H1 (cell line): ENCODE data around the gene TTC38. TPM values are rescaled to one million over a fixed set of nuclear protein-coding genes. Genes with fewer than 3 reads are reported as not detected.

Experiments used
- CTCF ChIA-PET: fragments of 300-600 bp; sonication (Branson Sonifier 250); formaldehyde crosslinking; loops from one replicate; lab custom pipeline; 2021; ENCODE audit not compliant: partially characterized antibody; lab: Charles Lee
- POLR2A ChIA-PET: fragments of 300-600 bp; sonication (Branson Sonifier 250); formaldehyde crosslinking; loops from one replicate; lab custom pipeline; 2021; ENCODE audit warnings: inconsistent platforms; ENCODE audit not compliant: partially characterized antibody; lab: Charles Lee
- DNase-seq, 2 experiments: peaks; one replicate each; pipeline versions ENCODE4 v3.0.0 to v3.0.0-alpha.2; 2010 to 2022; ENCODE audit warnings: low spot score in 2 of 2, low read depth in 1 of 2, mixed read lengths in 1 of 2
- FAIRE-seq: peaks from 2 replicates; lab custom pipeline; 2011; peaks lifted over from hg19 to GRCh38; lab: Jason Lieb, UNC
- H2AFZ ChIP-seq: 2 replicates; pipeline ENCODE4 v1.8.1; 2012; ENCODE audit warnings: low read length, inconsistent platforms
- H2AK5ac ChIP-seq: 2 replicates; pipeline ENCODE4 v1.6.1; 2013; ENCODE audit warnings: low read depth, low read length
- H2BK120ac ChIP-seq: replicated peaks from 2 replicates; pipeline ENCODE3; 2013; ENCODE audit warnings: low read depth, low read length, inconsistent platforms
- H2BK12ac ChIP-seq: 2 replicates; pipeline ENCODE4 v1.6.1; 2013; ENCODE audit warnings: low read depth, low read length
- H2BK15ac ChIP-seq: 2 replicates; pipeline ENCODE4 v1.6.1; 2013; ENCODE audit warnings: low read length
- H2BK20ac ChIP-seq: 2 replicates; pipeline ENCODE4 v1.6.1; 2013; ENCODE audit warnings: low read length
- H2BK5ac ChIP-seq: 2 replicates; pipeline ENCODE4 v1.6.1; 2013; ENCODE audit warnings: low read depth, low read length
- H3K14ac ChIP-seq: 2 replicates; pipeline ENCODE4 v1.6.1; 2013; ENCODE audit warnings: inconsistent platforms; ENCODE audit not compliant: insufficient read length
- H3K18ac ChIP-seq: 2 replicates; pipeline ENCODE4 v1.6.1; 2013; ENCODE audit warnings: low read length; ENCODE audit errors: extremely low read depth
- H3K23ac ChIP-seq: 2 replicates; pipeline ENCODE4 v1.6.1; 2013; ENCODE audit warnings: inconsistent platforms; ENCODE audit not compliant: insufficient read length
- H3K23me2 ChIP-seq: 2 replicates; pipeline ENCODE4 v1.6.1; 2013; ENCODE audit warnings: low read depth, low read length
- H3K27ac ChIP-seq: 2 replicates; pipeline ENCODE4 v1.6.1; 2011; ENCODE audit warnings: low read depth, low read length, inconsistent platforms
- H3K27me3 ChIP-seq, 4 experiments: replicated peaks in 1 of 4; 1 replicate in 1 of 4; 2 replicates in 3 of 4; pipeline versions ENCODE4 v1.6.1 to v1.8.1; 2011 to 2013; ENCODE audit warnings: low read length in 3 of 4, mild to moderate bottlenecking in 3 of 4, inconsistent platforms in 2 of 4, mixed read lengths in 2 of 4, moderate library complexity in 1 of 4; ENCODE audit not compliant: control insufficient read depth in 3 of 4, insufficient read depth in 3 of 4; ENCODE audit errors: extremely low read depth in 1 of 4
- H3K36me3 ChIP-seq, 4 experiments: 2 replicates each; pipeline versions ENCODE4 v1.6.1 to v1.8.1; 2011 to 2013; ENCODE audit warnings: mild to moderate bottlenecking in 4 of 4, low read length in 3 of 4, moderate library complexity in 2 of 4, control low read depth in 1 of 4, inconsistent platforms in 1 of 4; ENCODE audit not compliant: insufficient read depth in 4 of 4, control insufficient read depth in 2 of 4
- H3K4ac ChIP-seq: replicated peaks from 2 replicates; pipeline ENCODE3; 2013; ENCODE audit warnings: low read length, low read depth, mixed read lengths, inconsistent platforms; ENCODE audit not compliant: insufficient read length
- H3K4me1 ChIP-seq, 4 experiments: replicated peaks in 1 of 4; 1 replicate in 1 of 4; 2 replicates in 3 of 4; pipeline versions ENCODE4 v1.6.1 to v1.8.1; 2011 to 2013; ENCODE audit warnings: low read length in 3 of 4, inconsistent platforms in 2 of 4, mixed read lengths in 1 of 4; ENCODE audit not compliant: insufficient read depth in 4 of 4, control insufficient read depth in 3 of 4
- H3K4me2 ChIP-seq, 2 experiments: 2 replicates each; pipeline versions ENCODE4 v1.6.1 to v1.8.1; 2011 to 2013; ENCODE audit warnings: low read depth in 2 of 2, low read length in 2 of 2, control low read depth in 1 of 2, inconsistent platforms in 1 of 2, mild to moderate bottlenecking in 1 of 2; ENCODE audit not compliant: insufficient read depth in 1 of 2
- H3K4me3 ChIP-seq, 4 experiments: fragments of 200-600, 300-600 bp in 1 of 4; sonication (generic), shearing (Covaris generic), sonication (Bioruptor Twin) in 1 of 4; 2 replicates each; pipeline versions ENCODE4 v1.5.1 to v1.8.1; 2011 to 2016; ENCODE audit warnings: low read length in 4 of 4, low read depth in 3 of 4, control low read depth in 2 of 4, inconsistent platforms in 2 of 4, mild to moderate bottlenecking in 2 of 4, mixed read lengths in 1 of 4, moderate library complexity in 1 of 4; ENCODE audit not compliant: insufficient read depth in 2 of 4; ENCODE audit errors: extremely low read depth in 1 of 4
- H3K56ac ChIP-seq: replicated peaks from 2 replicates; pipeline ENCODE3; 2013; ENCODE audit warnings: low read depth, mild to moderate bottlenecking, mixed read lengths, low read length, inconsistent platforms; ENCODE audit not compliant: insufficient read length
- H3K79me1 ChIP-seq: 2 replicates; pipeline ENCODE4 v1.6.1; 2013; ENCODE audit warnings: low read depth, low read length, control low read depth
- H3K79me2 ChIP-seq, 2 experiments: 2 replicates each; pipeline versions ENCODE4 v1.6.1 to v1.8.1; 2012 to 2013; ENCODE audit warnings: low read length in 2 of 2, mild to moderate bottlenecking in 2 of 2, inconsistent platforms in 1 of 2; ENCODE audit not compliant: insufficient read depth in 2 of 2, control insufficient read depth in 1 of 2
- H3K9ac ChIP-seq, 4 experiments: replicated peaks in 1 of 4; 1 replicate in 1 of 4; 2 replicates in 3 of 4; pipeline versions ENCODE4 v1.6.1 to v1.8.1; 2011 to 2013; ENCODE audit warnings: low read depth in 3 of 4, low read length in 3 of 4, control low read depth in 2 of 4, mild to moderate bottlenecking in 2 of 4, moderate library complexity in 2 of 4, inconsistent platforms in 1 of 4; ENCODE audit errors: extremely low read depth in 1 of 4
- H3K9me3 ChIP-seq, 2 experiments: 2 replicates each; pipeline versions ENCODE4 v1.6.1 to v1.8.1; 2012 to 2013; ENCODE audit warnings: mild to moderate bottlenecking in 2 of 2, moderate library complexity in 2 of 2, control low read depth in 1 of 2, inconsistent platforms in 1 of 2, low read depth in 1 of 2, low read length in 1 of 2, mixed read lengths in 1 of 2; ENCODE audit not compliant: insufficient read depth in 2 of 2
- H4K20me1 ChIP-seq, 2 experiments: replicated peaks in 1 of 2; 2 replicates each; pipeline versions ENCODE3 to v1.8.1; 2011 to 2013; ENCODE audit warnings: inconsistent platforms in 2 of 2, low read length in 2 of 2, mild to moderate bottlenecking in 1 of 2; ENCODE audit not compliant: insufficient read depth in 2 of 2, control insufficient read depth in 1 of 2
- H4K5ac ChIP-seq: 2 replicates; pipeline ENCODE4 v1.6.1; 2013; ENCODE audit warnings: low read length, low read depth, mixed read lengths, inconsistent platforms; ENCODE audit not compliant: insufficient read length
- H4K8ac ChIP-seq: 2 replicates; pipeline ENCODE4 v1.8.0; 2013; ENCODE audit warnings: mild to moderate bottlenecking, moderate library complexity, low read length, inconsistent platforms; ENCODE audit not compliant: insufficient read depth; ENCODE audit errors: extremely low read depth
- H4K91ac ChIP-seq: replicated peaks from 2 replicates; pipeline ENCODE3; 2013; ENCODE audit warnings: low read length, mixed read lengths, inconsistent platforms; ENCODE audit not compliant: insufficient read length
- ASH2L ChIP-seq: fragments of 200-600, 300-600 bp; sonication (generic); IDR thresholded peaks from one replicate; pipeline ENCODE4 v1.7.1; 2017; ENCODE audit warnings: low read length
- CHD1 ChIP-seq: IDR thresholded peaks from 2 replicates; pipeline ENCODE4 v1.6.1; 2012; ENCODE audit warnings: low read depth, low read length, improper control_type of control experiment
- CREB1 ChIP-seq: IDR thresholded peaks from 2 replicates; pipeline ENCODE4 v1.6.1; 2012; ENCODE audit warnings: inconsistent platforms
- CTBP2 ChIP-seq: IDR thresholded peaks from 2 replicates; pipeline ENCODE4 v1.7.0; 2011; ENCODE audit warnings: borderline replicate concordance, mild to moderate bottlenecking, moderate library complexity, mixed read lengths, low read length; ENCODE audit not compliant: insufficient read depth, insufficient read length
- EP300 ChIP-seq, 2 experiments: IDR thresholded peaks; 1 replicate in 1 of 2; 2 replicates in 1 of 2; pipeline ENCODE4 v1.6.1; 2011 to 2012; ENCODE audit warnings: low read depth in 2 of 2, low read length in 2 of 2, mild to moderate bottlenecking in 2 of 2, borderline replicate concordance in 1 of 2, inconsistent platforms in 1 of 2, moderate library complexity in 1 of 2
- KDM4A ChIP-seq: IDR thresholded peaks from one replicate; pipeline ENCODE4 v1.7.1; 2012; ENCODE audit warnings: low read depth, mild to moderate bottlenecking, moderate library complexity, low read length, inconsistent platforms; ENCODE audit not compliant: severe bottlenecking
- KDM5A ChIP-seq: fragments of 200-600 bp; IDR thresholded peaks from 2 replicates; pipeline ENCODE4 v1.7.1; 2012; ENCODE audit warnings: mild to moderate bottlenecking, low read length, inconsistent platforms, mixed read lengths
- POLR2A ChIP-seq, 2 experiments: IDR thresholded peaks; 1 replicate in 1 of 2; 2 replicates in 1 of 2; pipeline ENCODE4 v1.6.1; 2011; ENCODE audit warnings: low read depth in 2 of 2, low read length in 2 of 2, mild to moderate bottlenecking in 2 of 2; ENCODE audit errors: control extremely low read depth in 1 of 2
- RNF2 ChIP-seq: fragments of 200-900, 300-1000 bp; sonication (generic); IDR thresholded peaks from 2 replicates; pipeline ENCODE4 v1.7.1; 2016; ENCODE audit warnings: borderline replicate concordance, low read depth, mild to moderate bottlenecking, antibody characterized with exemption, low read length; ENCODE audit not compliant: poor library complexity, severe bottlenecking; ENCODE audit errors: missing control alignments
- SAP30 ChIP-seq: fragments of 300-600 bp; sonication (generic); IDR thresholded peaks from 2 replicates; pipeline ENCODE4 v1.7.1; 2012; ENCODE audit warnings: low read length, moderate library complexity, mild to moderate bottlenecking, inconsistent platforms; ENCODE audit not compliant: insufficient read depth, insufficient replicate concordance
- SP1 ChIP-seq: IDR thresholded peaks from 2 replicates; pipeline ENCODE4 v1.6.1; 2011; ENCODE audit warnings: low read depth, low read length
- WGBS, 2 experiments: shearing (Covaris generic) in 1 of 2; methylation state at CpG; one replicate each; pipeline versions ENCODE4 v1.1.6 to v1.1.7; 2013 to 2015; ENCODE audit warnings: low lambda C conversion rate in 2 of 2, mixed read lengths in 2 of 2, inconsistent platforms in 1 of 2, low coverage in 1 of 2, missing lambda C conversion rate in 1 of 2; ENCODE audit not compliant: insufficient replicate concordance in 2 of 2, insufficient coverage in 1 of 2, insufficient read length in 1 of 2; ENCODE audit errors: extremely low coverage in 1 of 2, missing lambda C conversion rate in 1 of 2; 5-methylcytosine and 5-hydroxymethylcytosine counted together
- polyA plus RNA-seq, 7 experiments: library from polyadenylated mRNA; depleted of rRNA in 3 of 7; stranded (reverse) in 5 of 7; unstranded in 2 of 7; fragments of >200 nt in 5 of 7; fragments of 200-250 nt in 2 of 7; gene quantifications; 1 replicate in 5 of 7; 2 replicates in 1 of 7; 4 replicates in 1 of 7; pipeline versions ENCODE4 v1.2.1 to v1.2.3, GENCODE V29; 2011 to 2013; ENCODE audit warnings: missing spikeins in 2 of 7, mixed read lengths in 2 of 7
- total RNA-seq: library from RNA; stranded (reverse); fragmentation: NEBNext Ultra II Directional; extraction: Animal tissue kit (Norgen Biotek cat#: 25700); gene quantifications from 2 replicates; pipeline ENCODE4 v1.2.1, GENCODE V29; 2021
- TF ChIP-seq, protein P1 (sequence below): IDR thresholded peaks from 2 replicates; pipeline ENCODE4 v1.6.1; 2012; ENCODE audit warnings: inconsistent platforms
- TF ChIP-seq, protein P2 (sequence below): IDR thresholded peaks from 2 replicates; pipeline ENCODE4 v1.6.1; 2012; ENCODE audit warnings: inconsistent platforms

TTC38 gene
- total and polyA plus RNA-seq, 2 of the 8 experiments (the other 6 are each of a cell fraction or from before 2014, with no cell fraction given), result 25.3 to 34.8 TPM

DNA sequence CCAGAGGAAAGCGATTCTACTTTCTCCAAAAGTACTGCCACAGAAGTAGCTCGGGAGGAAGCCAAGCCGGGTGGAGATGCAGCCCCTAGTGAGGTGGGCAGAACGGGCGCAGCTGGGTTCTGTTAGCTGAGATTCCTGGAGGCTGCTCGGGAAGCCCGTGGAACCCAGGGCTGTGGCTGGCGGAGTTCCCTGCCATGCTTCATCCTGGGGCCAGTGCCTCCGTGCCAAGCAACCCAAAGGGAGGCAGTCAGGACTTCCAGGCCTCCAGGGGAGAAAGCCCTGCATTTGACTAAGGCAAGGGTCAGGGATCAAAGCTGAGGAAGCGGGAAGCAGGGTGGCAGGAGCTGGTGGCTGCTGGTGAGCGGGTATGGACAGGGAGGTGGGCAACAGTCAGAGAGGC lies 61.0 kb downstream of the TTC38 start:
- no peak overlapping the region for H3K9ac ChIP-seq
- no peak overlapping the region for H2BK120ac ChIP-seq
- no peak overlapping the region for H3K4me2 ChIP-seq
- 92% methylated on average over 11 of the region's 11 CpGs; no CpG with 5 or more reads in 1 of the 2 experiments for WGBS, 2 experiments
- ChIA-PET POLR2A (interaction anchor here (1.1 kb wide), 1 partner anchor 21 kb away, joined by 3 read pairs; no protein-coding TSS in a partner anchor), CTCF (interaction anchor here (0.7 to 2.5 kb wide), 3 partner anchors 39 to 323 kb away, joined by 3 to 6 read pairs (median 5); no protein-coding TSS in a partner anchor)
- no peaks in the 10 kb centered on the region for H3K79me1 ChIP-seq
- no peak overlapping the region for H2BK15ac ChIP-seq
- no peak overlapping the region for H3K4me3 ChIP-seq
- DNase-seq (no peak), FAIRE-seq (no peak)
- no peak overlapping the region for H2BK20ac ChIP-seq
- no peak overlapping the region for H4K91ac ChIP-seq
- H3K27ac ChIP-seq, result no peak overlapping the region
- H3K23ac ChIP-seq, result no peak overlapping the region
- no peak overlapping the region for H2BK12ac ChIP-seq
- peaks cover 18 to 44% (median 26%) of the 10 kb centered on the region in 4 experiments for H3K36me3 ChIP-seq
- peaks cover 1 to 3% of the 10 kb centered on the region in 2 experiments for H4K20me1 ChIP-seq
- no peak overlapping the region for H2AK5ac ChIP-seq
- no peak overlapping the region for H4K5ac ChIP-seq
- no peak overlapping the region for H3K14ac ChIP-seq
- H3K9me3 ChIP-seq, result no peaks in the 10 kb centered on the region
- no peaks in the 10 kb centered on the region for H3K27me3 ChIP-seq
- H3K18ac ChIP-seq, result no peak overlapping the region
- no peak overlapping the region for H2AFZ ChIP-seq
- H3K23me2 ChIP-seq, result no peaks in the 10 kb centered on the region
- H3K4ac ChIP-seq, result no peak overlapping the region
- H4K8ac ChIP-seq, result no peak overlapping the region; the same call in 1 of the 2 replicates
- no peaks in the 10 kb centered on the region for H3K4me1 ChIP-seq
- no peaks in the 10 kb centered on the region for H3K79me2 ChIP-seq
- no peak overlapping the region for H3K56ac ChIP-seq
- no peak overlapping the region for H2BK5ac ChIP-seq
- TF ChIP-seq KDM4A, result no peak
- TF ChIP-seq KDM5A, result no peak
- TF ChIP-seq RNF2, result no peak
- no peak for TF ChIP-seq POLR2A (IDR thresholded peaks at IDR 0.05; ENCODE audit: control extremely low read depth in 1 of 2, low read depth in 2 of 2, low read length in 2 of 2)
- no peak for TF ChIP-seq ASH2L
- no peak for TF ChIP-seq CHD1
- TF ChIP-seq EP300 (IDR thresholded peaks at IDR 0.05; ENCODE audit: borderline replicate concordance in 1 of 2, low read depth in 2 of 2, low read length in 2 of 2), result no peak
- TF ChIP-seq SAP30, result no peak
- TF ChIP-seq, protein P1, sequence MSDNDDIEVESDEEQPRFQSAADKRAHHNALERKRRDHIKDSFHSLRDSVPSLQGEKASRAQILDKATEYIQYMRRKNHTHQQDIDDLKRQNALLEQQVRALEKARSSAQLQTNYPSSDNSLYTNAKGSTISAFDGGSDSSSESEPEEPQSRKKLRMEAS, result no peak
- no peak for TF ChIP-seq SP1
- TF ChIP-seq CTBP2, result no peak
- TF ChIP-seq CREB1, result no peak
- TF ChIP-seq, protein P2, sequence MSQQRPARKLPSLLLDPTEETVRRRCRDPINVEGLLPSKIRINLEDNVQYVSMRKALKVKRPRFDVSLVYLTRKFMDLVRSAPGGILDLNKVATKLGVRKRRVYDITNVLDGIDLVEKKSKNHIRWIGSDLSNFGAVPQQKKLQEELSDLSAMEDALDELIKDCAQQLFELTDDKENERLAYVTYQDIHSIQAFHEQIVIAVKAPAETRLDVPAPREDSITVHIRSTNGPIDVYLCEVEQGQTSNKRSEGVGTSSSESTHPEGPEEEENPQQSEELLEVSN, result no peak
